ENCODE results near the gene ERF.

The ERF gene

DNA sequence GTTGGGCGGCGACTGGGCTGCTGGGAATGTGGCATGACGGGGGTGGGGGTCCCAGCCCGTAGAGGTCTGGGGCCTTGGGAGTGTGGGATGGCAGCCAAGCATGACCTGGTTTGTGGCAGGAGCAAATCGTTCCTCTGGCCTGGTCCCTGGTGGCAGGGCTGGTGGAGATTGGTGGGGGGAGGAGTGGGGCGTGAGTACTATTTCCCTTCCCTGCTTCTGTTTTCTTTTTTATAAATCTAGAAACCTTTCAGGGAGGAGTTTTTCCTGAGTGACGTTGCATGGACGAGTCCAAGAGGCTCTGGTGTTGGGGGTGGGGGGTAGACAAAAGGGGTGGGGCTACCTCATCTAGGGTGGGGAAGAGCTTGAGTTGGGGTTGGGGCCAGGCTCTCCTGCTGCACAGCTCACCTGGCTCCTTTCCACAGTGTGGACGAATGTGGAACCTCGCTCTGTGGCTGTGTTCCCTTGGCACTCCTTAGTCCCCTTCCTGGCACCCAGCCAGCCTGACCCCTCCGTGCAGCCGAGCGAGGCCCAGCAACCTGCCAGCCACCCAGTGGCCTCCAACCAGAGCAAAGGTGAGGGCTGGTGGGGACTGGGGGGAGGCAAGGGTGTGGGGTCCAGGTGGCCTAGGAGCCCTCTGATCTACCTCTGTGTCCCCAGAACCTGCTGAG lies 31.6 kb upstream of the ERF start:
- DNase-seq, result peak; percentile 79

DNA sequence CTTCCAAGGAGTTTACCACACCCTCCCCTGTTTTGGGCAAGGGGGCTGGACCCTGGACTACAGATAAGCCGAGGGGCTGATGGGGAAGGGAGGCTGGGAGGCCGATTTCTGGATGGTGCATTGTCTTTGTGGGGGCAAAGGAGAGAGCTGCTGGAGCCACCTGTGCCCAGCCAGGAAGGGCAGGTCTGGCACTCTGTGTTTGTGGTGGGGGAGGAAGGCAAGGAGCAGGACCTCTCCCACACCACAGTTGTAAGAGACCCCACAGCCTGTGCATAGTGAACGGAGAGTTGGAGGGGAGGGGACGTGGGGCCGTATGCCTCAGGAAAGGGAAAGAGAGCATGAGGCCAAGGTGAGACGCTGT lies 31.0 kb upstream of the ERF start:
- no peak for DNase-seq

DNA sequence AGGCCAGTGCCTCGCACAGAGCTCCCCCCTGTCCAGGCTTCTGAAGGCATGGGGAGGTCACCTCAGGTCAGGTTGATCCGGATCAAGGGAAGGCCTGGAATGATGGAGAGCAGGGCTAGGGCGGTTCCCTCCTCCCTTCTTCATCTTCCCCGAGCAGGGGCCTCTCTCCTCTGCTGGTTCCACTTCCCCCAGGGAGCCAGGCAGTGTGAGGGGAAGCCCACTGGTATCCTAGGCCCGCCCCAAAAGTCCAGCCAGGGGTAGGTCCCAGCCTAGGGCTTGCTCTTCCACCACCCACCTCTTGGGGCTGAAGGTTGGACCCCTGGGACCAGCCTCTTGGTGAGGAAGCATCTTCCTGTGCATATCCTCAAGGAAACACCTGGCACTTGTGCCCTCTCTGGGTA lies 30.6 kb upstream of the ERF start:
- DNase-seq, result peak; percentile 33

DNA sequence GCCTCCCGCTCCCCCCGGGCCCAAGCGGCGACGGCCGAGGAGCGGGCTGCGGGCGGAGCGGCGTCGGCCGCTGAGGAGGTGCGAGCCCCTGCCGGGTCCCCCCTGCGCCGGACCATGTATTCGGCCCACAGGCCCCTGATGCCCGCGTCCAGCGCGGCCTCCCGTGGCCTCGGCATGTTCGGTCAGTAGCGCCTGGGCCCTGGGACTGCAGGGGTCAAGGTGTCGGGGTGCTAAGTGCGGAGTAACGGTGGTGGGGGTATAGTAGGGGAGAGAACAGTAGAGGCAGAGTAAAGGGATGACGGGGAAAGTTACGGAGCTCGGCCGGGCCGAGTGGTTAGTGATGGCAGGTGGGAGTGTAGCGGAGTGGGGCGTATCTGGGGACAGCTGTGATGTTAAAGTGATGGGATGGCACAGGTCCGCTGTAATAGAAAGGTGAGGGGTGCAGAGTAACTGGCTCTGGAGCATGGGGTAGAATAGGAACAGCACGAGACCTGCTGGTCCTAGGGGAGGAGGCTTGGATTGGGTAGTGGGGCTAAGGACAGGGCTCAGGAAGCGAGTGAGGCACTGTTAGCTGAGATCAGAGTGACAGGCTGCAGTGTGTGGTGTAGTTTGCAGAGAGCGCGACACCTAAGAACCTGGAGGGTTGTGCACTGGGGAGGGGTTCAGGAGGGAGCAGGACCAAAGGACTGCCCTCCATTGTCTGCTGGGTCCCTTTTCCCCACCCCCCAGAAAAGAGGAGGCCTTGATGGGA lies 29.8 kb upstream of the ERF start:
- DNase-seq, result peak; percentile 43

DNA sequence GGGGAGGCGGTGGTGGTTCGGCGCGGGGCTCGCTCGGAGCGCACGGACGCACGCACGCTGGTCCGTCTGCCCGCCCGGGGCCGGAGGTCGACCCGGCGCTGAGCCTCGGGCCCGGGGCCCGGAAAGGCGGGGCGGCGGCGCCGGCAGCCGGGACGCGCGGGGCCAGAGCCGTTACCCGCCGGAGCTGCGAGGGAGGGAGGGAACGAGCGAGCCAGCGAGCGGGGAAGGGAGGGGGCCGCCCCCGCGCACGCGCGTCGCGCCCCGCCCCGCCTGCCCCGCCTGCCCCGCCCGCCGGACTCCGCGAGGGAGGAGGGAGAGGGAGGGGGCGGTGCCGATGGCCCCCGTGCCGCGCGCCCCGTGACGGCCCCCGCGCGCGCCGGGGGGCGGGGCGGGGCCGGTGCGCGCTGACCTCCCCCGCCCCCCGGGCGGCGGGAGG lies 29.2 kb upstream of the ERF start:
- DNase-seq, result peak; percentile 90

DNA sequence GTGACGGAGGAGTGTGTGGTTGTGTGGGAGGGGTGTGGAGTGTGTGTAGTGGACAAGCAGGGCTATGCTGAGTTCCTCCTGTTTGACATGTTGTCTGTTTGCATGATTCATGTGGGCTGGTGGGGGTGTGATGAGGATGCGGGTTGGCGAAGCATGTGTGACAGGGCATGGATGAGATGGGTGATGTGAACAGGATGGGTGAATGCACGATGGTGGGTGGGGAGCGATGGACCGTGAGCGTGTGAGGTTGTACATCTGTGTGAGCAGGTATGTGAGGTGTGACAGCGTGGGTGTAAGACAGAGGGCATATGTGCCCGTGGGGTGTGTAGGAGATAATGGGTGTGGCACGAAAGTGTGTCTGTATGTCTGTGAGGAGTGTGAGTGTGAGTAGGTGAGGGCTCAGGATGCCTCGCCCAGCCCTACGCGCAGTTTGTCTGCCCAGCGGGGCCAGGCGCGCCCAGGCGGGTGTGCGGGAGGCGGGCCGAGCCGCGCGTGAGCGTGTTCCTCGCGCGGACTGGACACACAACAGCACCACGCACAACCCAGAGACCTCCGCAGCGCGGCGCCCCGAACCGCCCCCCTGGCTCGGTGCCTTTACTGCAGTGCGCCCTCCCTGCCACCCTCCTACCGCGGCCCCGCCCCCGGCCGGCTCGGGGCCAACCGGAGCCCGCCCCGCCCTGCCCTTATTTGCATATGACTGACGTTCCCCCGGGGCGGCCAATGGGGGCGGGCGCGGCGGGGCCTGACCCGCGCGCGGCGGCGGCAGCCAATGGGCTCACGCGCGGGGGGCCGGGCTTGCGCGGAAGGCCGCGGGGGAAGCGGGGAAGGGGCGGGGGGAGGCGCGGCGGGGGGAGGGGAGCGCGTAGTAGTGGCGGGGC lies 28.5 kb upstream of the ERF start:
- DNase-seq, result peak; percentile 96

DNA sequence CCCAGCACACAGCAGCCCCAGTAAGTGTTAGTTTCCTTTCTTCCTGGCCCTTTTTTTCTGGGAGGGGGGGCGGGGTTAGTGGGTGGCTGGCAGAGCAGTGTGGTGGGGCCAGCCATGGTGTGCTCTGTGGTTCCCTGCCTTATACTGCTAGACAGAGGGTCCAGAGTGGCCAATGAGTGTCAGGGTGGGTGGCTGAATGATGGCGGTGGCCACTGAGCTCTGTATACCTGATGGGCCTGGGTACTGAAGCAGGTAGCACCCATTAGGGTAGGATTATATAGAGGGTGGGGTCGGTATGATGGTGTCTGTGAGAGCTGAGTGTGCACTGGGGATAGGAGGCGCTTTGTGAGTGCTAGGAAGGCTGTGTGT lies 27.9 kb upstream of the ERF start:
- no peak for DNase-seq

DNA sequence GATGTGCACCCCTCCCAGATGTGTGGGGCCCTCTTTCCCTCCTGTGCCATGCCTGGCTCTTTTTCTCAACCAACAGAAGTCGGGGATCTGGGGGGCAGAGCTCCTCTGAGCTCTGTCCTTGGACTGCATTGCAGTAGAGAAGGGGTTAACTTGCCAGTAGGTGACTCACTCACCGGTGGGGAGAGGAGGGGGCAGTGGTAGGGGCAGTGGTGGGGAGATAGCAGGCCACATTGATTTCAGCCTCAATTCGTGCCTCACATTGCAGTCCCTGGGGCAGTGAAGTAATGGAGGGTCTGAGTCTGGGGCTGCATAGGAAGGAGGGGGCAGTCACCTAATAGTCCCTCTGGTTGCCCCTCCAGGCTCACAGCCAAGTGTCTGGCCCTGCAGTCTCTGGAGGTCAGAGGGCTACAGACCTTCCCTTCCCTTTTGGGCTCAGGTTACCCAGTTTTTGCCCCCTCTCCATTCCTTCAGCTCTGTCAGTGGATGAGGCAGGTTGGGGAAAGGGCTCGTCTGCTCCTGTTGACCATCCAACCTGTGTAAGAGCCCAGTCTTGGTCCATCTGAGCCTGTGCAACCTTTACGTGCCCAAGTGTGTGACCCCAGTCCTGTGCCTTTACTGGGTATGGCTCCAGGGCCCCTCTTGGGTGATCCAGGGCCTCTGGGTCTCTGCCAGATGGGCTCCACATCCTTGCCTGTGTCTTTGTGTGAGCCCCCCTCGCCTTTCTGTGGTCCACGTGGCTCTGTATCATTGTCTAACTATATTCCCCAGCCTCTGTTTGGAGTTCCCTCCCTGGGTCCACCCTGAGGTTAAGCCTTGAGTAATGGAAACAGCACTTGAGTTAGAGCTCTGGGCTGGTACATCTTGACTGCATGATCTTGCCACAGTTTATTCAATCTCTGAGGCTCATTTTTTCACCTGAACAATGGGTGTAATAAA lies 27.2 kb upstream of the ERF start:
- peak; percentile 75 for DNase-seq

DNA sequence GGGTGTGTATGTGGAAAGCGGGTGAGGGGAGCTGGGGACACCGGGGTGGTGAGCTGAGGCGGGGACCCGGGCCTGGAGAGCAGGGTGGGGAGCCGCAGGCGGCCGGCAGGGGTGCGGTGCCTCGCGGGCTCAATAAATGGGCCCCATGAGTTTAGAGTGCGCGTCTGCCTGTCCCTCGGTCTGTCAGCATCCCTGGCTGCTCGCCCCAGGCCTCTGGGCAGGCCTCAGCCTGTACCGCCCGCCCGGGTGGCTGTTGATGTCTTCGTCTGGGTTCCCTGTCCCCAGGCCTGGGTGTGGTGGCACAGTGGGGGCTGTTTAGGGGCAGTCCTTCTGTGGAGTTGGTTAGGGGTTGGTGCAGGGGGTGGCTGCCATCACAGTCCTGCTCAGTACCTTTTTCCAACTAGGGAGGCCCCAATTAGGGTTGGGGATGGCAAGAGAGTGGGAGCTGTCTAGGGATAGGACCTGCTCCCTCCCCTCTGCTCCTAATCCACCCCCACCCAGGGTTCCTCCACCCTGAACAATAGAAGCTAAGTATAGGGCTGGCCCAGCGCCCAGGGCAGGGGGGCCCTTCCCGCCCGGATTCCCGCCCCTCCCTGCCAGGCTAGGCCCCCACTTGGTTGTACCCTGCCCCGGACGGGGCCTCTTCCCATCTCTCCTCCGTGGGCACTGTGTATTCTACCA lies 26.4 kb upstream of the ERF start:
- peak; percentile 77 for DNase-seq

DNA sequence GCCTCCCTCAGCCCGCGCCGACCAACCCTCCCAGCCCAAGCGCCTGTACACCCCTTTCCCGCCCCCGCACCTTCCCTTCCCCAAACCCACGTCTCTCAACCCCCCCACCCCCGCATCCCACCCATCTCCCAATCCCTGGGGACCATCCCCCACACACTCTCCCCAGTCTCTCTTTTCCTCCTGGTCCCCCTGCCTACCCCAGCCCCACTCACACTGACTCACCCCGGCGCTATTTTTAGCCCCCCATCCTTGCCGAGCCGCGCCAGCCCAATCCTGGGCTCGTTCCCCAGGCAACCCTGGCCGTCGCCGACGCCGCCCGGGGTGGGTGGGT lies 25.9 kb upstream of the ERF start:
- DNase-seq, result no peak

DNA sequence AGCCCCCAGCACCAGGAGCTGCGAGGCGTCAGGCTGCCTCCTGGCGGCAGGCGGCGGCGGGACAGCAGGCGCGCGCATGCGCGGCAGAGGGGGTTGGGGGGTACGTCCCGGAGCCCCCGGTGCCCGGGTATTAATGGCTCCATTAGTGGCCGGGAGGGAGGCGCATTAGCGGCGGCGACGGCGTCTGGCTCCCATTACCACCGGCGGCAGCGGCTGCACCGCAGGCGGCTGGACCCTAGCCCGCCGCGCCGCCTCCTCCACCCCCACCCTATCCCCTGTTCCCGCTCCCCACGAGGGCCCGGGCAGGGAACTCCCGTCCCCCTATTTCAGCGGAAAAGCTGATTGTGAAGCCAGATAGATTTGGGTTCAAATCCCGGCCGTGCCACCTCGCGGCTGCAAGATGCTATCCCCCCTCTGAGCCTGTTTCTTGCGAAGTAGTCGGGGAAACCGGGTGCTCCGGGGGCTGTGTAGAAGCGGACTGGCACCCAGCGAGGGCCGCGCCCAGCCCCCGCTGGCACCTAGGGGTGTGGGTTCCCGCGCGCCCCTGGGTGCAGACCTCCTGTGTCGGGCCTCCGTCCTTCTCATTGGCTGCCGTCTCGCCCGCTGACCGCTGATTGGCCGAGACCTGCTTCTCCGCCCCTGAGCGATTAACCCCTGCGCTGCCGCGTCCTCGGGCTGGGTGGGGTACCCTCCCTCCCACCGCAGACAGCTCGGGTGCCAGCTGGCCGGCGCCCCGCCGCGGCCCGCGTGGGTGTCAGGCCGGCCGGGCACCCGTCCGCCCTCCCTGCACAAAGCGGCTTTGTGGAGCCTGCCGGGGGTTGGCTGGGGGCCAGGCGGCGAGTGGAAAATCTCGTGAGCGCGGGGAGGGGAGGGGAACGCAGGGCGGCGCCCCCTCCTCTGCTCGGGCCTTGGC lies 25.2 kb upstream of the ERF start:
- DNase-seq, result peak; percentile 98

DNA sequence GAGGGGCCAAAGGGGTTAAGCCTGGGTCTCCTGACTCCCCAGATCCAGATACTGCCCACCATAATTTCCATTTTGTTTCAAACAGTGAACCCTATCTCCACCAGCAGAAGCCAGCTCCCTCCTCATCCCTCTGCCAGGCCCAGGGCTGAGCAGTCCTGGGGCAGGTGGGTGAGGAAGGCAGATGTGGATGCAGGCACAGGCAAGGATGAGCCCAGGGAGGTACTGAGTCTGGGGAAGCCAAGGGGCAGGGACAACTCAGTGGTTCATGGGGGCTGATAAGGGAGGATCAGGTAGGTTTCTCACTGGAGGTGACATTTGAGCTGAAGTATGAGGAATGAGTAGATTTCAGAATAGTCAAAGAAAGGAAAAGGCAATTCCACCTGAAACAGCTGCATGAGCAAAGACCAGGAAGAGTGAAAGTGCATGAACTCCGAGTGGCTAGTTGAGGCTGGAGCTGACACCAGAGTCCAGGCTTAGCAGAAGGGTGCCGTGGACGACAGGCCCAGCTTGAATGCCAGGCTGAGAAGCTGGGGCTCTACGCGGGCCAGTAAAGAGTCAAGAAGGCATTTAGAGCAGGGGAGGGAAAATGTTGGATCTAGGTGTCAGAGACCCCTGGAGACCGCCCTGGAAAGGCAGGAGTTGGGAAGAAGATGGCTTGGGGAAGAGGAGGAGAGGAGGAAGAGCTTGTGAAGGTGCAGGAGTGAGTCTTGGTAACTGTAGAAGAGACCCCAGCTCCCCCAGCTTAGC lies 24.4 kb upstream of the ERF start:
- no peak for DNase-seq

DNA sequence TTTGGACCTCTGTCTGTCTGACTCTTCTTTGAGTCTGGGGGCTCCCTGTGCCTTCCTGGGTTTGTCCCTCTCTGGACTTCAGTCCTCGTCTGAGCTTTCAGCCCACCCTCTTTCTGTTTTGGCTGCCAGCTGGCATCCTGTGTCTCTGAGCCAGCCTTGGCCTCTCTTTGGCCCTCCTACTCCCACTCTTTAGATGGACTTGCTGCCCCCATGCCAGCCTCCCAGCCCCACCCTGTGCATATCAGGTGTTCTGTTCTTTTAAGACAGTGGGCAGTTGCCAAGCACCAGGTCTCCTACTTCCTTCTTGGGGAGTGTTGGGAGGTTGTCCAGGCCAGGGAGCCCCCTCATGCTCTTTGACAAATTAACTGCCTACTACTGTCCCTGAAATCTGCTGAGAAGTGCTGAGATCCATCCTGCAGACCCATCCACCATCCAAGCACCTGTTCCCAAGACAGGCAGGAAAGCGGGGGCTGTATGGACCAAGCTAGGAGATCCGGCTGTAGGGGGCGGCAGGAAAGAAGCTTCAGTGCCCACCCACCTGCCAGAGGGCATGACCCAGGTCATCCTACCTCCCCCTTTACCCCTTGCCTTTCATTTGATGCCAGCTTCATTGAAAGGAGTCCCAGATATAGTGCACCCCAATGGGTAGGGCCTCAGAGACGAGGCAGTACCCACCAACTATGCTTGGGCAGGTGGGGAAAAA lies 23.7 kb upstream of the ERF start:
- DNase-seq, result no peak

DNA sequence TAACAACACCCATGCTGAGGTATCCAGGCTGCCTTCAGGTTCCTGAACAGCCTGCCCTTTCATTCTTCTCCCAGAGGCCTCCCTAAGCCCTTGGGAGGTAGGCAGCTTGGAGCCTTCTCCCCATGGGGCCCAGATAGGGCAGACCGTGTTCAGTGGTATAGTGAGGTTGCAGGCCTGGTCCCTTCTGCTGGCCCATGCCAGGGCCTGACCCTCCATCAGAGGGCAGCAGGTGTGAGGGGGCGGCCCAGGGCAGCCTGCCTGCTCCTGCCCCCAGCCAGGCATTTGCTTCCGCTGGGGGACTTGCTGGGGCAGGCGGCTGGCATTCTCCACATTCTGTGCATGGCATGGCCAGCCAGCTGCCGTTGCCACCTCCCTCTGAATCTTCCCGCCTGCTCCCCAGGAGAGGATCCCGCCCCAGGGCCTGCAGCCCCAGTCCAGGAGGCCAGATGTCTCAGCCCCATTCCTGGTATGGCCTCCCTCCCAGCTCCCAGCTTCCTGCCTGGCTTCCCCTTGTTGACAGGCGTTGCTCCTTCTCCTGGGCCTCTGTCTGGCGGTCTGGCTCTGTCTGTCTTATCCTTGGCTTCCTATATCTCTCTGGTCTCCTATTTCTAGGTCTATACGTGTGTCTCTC lies 23.0 kb upstream of the ERF start:
- DNase-seq, result no peak

DNA sequence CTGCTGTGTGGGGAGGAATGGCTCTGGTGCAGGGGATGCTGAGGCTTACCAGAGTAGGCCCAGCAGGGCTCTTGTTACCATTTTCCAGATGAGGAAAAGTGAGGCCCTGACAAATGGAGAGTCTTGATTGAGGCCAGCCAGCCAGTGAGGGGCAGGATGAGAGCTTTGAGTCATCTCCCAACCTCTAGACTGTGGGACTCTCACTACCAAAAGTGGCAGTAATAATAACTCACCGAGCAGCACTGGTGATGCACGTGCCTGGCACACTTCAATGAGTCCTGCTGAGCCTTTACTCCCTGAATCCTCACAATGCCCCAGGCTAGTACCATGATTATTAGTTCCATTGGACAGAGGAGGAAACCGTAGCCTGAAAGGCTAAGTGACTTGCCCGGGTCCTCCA lies 21.9 kb upstream of the ERF start:
- DNase-seq, result no peak

DNA sequence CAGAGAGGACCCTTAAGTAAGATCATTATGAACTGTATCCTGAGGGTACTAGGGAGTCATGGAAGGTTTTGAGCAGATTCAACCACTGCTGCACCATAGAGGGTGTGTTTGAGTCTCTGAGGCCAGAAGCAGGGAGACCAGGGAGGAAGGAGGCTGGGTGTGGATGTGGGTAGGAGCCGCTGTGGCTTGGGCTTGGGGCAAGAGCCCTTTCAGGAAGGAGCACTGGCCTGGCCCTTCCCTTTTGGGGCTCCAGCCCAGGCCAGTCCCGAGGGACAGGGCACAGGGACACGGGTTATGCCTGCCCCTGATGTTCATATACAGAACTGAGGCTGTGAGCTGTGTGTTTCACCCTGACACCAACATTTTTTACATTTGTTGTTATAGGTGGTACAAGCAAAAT lies 21.4 kb upstream of the ERF start:
- DNase-seq, result no peak

DNA sequence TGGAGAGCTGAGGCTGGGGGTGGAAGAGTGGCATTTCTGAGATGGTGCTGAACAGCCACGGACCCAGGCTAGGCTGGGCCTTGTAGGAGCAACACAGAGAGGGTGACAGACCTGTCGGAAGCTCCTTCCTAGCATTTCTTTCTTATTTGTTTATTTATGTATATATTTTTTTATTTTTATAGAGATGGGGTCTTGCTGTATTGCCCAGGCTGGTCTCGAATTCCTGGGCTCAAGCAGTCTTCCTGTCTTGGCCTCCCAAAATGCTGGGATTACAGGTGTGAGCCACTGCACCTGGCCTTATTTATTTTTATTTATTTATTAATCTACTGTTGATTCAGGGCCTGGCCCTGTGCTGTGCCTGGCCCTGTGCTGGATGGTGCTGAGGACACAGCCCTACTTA lies 20.6 kb upstream of the ERF start:
- no peak for DNase-seq

DNA sequence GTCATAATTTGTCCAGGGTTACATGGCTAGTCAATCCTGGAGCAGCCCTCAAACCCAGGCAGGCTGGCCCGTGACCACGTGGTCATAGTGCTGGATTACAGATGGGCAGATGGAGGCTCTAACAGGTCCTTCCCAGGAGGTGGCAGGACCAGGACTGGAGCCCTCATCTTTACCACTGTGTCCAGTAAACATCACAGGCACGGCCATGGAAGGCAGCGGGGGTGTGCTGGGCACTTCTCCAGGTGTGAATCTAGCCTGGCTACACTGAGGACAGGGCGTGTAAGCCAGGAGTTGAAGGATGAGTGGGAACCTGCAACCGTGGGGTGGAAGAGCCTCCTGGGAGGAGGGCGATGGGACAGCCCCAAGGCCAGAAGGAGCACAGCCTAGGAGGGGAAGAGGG lies 20.2 kb upstream of the ERF start:
- no peak for DNase-seq

DNA sequence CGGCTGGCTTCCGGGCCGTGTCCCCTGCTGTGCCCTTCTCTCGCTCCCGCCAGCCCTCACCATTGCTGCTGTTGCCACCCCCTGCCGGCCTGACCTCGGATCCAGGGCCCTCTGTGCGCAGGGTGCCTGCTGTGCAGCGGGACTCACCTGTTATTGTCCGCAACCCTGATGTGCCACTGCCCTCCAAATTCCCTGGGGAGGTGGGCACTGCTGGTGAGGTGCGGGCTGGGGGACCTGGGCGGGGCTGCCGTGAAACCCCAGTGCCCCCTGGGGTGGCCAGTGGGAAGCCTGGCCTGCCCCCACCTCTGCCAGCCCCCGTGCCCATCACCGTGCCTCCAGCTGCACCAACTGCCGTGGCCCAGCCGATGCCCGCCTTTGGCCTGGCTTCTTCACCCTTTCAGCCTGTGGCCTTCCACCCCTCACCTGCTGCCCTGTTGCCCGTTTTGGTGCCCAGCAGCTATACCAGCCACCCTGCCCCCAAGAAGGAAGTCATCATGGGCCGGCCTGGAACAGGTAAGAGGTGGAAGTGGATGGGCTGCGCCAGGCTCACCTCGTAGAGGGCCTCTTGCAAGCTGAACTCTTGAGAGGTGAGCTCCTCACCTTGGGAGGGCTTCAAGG lies 19.2 kb upstream of the ERF start:
- DNase-seq, result no peak

Measured in hematopoietic multipotent progenitor cell treated with erythropoietin and hydrocortisone succinate and interleukin-3 and kit ligand, for 6 days (in vitro differentiated cells).